ENCODE results near the gene FRS3. TPM values are rescaled to one million over a fixed set of nuclear protein-coding genes. Genes with fewer than 3 reads are reported as not detected.
A peak's percentile ranks its signal among the peaks of the same experiment; 100 is the strongest.
"Not testable (repeated sequence)": the region's sequence is repeated elsewhere in the genome, so short reads cannot be mapped to it uniquely, and the experiment has no call there.

The FRS3 gene
- 1.2 and 2.3 TPM in 2 replicates for total RNA-seq (2014; rRNA removed; shearing (Covaris generic))

- peak; percentile 89 for DNase-seq (ENCODE audit: low read depth)
Observed at GRCh38 chr6:41779788-41780550, at the start of gene FRS3. TSS of gene FRS3 (minus strand) at chr6:41779900. CDS start at chr6:41776987, 2,913 bp downstream.

GRCh38 chr6:41826343-41827022, 46.8 kb upstream of the FRS3 start:
- DNase-seq (ENCODE audit: low read depth): no peak

- DNase-seq (ENCODE audit: low read depth): no peak
Observed at GRCh38 chr6:41824571-41825569, 45.2 kb upstream of the FRS3 start.

GRCh38 chr6:41823178-41823577, 43.5 kb upstream of the FRS3 start:
- no peak for DNase-seq (ENCODE audit: low read depth)

- no peak for DNase-seq (ENCODE audit: low read depth)
Observed at GRCh38 chr6:41822021-41822420, 42.3 kb upstream of the FRS3 start.

- no peak for DNase-seq (ENCODE audit: low read depth)
Observed at GRCh38 chr6:41821266-41821665, 41.6 kb upstream of the FRS3 start.

- DNase-seq (ENCODE audit: low read depth): no peak
Observed at GRCh38 chr6:41818271-41819054, 38.8 kb upstream of the FRS3 start.

GRCh38 chr6:41815587-41815986, 35.9 kb upstream of the FRS3 start:
- no peak for DNase-seq (ENCODE audit: low read depth)

GRCh38 chr6:41814629-41815028, 34.9 kb upstream of the FRS3 start:
- DNase-seq (ENCODE audit: low read depth): no peak

- no peak for DNase-seq (ENCODE audit: low read depth)
Observed at GRCh38 chr6:41813956-41814355, 34.3 kb upstream of the FRS3 start.

- no peak for DNase-seq (ENCODE audit: low read depth)
Observed at GRCh38 chr6:41813469-41813868, 33.8 kb upstream of the FRS3 start.

GRCh38 chr6:41811946-41812345, 32.2 kb upstream of the FRS3 start:
- DNase-seq (ENCODE audit: low read depth): not testable (repeated sequence)

- DNase-seq (ENCODE audit: low read depth): no peak
Observed at GRCh38 chr6:41811095-41811494, 31.4 kb upstream of the FRS3 start.

GRCh38 chr6:41805830-41806774, 26.4 kb upstream of the FRS3 start:
- no peak for DNase-seq (ENCODE audit: low read depth)

GRCh38 chr6:41801380-41801779, 21.7 kb upstream of the FRS3 start:
- peak; percentile 7 for DNase-seq (ENCODE audit: low read depth)

- DNase-seq (ENCODE audit: low read depth): no peak
Observed at GRCh38 chr6:41799559-41799911, 19.8 kb upstream of the FRS3 start.

- no peak for DNase-seq (ENCODE audit: low read depth)
Observed at GRCh38 chr6:41798901-41799558, 19.3 kb upstream of the FRS3 start.

- DNase-seq (ENCODE audit: low read depth): no peak
Observed at GRCh38 chr6:41796474-41796873, 16.8 kb upstream of the FRS3 start.

- DNase-seq (ENCODE audit: low read depth): no peak
Observed at GRCh38 chr6:41791984-41792383, 12.3 kb upstream of the FRS3 start.

- DNase-seq (ENCODE audit: low read depth): no peak
Observed at GRCh38 chr6:41791305-41791704, 11.6 kb upstream of the FRS3 start.

Measured in RPMI7951 (cell line).